GM10266 (cell line): ENCODE data around the gene MAP3K13.

ENCODE experiments used
- DNase-seq: peaks from one replicate; pipeline ENCODE4 v3.0.0; 2012; ENCODE audit errors: extremely low spot score
- TF ChIP-seq, protein P1 (sequence below): IDR thresholded peaks from 2 replicates; pipeline ENCODE4 v1.5.1; 2012; ENCODE audit warnings: mild to moderate bottlenecking, low read depth; ENCODE audit not compliant: control insufficient read depth, insufficient read depth; ENCODE audit errors: missing control alignments

Gene MAP3K13

DNA sequence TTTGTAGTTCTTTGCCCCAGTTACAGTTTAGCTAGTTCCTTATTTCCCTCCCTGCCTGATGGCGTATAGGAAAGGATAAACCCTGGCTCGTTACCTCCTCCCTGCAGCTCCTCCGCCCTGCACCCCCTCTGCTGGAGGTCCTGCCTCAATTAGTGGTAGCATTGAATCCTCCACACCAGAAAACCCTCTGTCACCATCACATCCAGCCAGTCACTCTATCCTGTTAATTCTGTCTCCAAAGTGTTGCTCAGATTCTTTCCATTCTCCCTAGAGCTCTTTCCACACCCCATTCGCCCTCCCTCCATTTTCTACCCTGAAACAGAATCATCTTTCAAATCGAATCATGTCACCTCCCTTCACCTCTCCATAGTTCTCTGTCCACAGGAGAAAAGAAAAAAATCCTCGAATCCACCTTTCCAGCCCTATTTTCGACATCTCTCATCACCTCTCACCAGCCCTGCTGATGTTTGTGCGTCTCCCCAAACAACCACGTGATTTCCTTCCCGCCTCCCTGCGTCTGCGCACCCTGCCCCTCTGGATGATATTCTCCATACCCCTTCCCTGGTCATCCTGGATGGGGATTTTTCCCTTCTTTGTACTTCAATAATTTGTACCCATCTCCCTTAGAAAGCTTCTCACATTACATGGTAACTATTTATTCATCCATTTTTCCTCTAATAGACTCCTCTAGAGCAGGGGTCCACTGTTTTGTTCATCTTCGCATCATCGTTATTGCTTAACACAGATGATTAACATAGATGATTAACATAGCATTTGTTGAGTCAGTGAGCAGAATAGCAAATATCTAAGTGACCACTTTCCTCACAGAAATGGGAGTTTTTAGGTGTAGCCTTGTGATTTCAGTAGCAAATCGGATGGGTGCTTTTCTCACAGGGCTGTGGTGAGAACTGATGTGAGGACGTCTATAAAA is 37.1 kb downstream of the MAP3K13 start:
- DNase-seq = no peak
- TF ChIP-seq, protein P1, sequence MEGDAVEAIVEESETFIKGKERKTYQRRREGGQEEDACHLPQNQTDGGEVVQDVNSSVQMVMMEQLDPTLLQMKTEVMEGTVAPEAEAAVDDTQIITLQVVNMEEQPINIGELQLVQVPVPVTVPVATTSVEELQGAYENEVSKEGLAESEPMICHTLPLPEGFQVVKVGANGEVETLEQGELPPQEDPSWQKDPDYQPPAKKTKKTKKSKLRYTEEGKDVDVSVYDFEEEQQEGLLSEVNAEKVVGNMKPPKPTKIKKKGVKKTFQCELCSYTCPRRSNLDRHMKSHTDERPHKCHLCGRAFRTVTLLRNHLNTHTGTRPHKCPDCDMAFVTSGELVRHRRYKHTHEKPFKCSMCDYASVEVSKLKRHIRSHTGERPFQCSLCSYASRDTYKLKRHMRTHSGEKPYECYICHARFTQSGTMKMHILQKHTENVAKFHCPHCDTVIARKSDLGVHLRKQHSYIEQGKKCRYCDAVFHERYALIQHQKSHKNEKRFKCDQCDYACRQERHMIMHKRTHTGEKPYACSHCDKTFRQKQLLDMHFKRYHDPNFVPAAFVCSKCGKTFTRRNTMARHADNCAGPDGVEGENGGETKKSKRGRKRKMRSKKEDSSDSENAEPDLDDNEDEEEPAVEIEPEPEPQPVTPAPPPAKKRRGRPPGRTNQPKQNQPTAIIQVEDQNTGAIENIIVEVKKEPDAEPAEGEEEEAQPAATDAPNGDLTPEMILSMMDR = no peak

DNA sequence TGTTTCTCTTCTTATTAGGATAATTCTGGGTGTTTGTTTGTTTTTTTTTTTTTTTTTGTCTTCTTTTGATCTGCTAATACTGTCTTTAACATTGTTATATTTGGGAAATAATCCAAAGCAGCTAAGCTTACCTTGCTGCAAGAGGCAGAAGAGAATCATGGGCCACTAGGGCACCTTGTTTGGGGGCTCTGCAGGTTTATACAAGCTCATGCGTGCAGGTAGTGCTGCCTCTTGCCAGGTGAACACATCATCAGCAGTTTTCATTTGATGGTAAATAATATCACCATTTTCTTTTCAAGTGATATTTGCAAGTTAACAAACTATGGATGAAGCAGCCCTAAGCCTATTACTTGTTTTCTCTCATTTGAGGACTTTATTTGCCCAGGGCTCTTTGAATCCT is 37.9 kb downstream of the MAP3K13 start:
- no peak for DNase-seq
- TF ChIP-seq, protein P1 = no peak

- TF ChIP-seq, protein P1 = no peak
- no peak for DNase-seq
These were observed 38.5 kb downstream of the MAP3K13 start for GRCh38 chr3:185401319-185401955.

DNA sequence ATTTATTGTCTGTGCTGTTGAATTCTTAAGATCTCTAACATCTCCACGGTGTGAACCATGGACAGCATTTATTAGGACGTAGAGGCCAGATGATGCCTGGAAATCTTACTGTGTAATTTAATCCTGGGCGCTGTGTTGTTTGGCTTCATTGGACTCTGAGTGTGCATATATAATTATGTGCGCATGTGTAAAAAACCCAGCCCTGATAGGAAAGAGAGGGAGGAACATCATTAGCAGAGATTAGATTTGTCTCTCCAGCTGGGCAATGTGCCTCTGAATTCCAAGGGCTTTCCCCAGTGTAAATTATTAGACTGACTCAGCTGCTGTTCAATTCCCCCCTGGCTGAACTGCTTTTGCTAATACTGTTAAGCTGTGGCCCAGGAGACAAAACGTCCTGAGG is 39.6 kb downstream of the MAP3K13 start:
- DNase-seq = no peak

GRCh38 chr3:185403002-185403401 is 40.1 kb downstream of the MAP3K13 start:
- TF ChIP-seq, protein P1 = no peak
- DNase-seq = no peak

More for the DNA sequence above, 39.6 kb downstream of the MAP3K13 start:
- TF ChIP-seq, protein P1 = no peak

GRCh38 chr3:185405243-185405642 is 42.3 kb downstream of the MAP3K13 start:
- DNase-seq = no peak
- TF ChIP-seq, protein P1 = no peak

GRCh38 chr3:185405664-185406063 is 42.7 kb downstream of the MAP3K13 start:
- TF ChIP-seq, protein P1 = no peak
- no peak for DNase-seq
